GM12873 (cell line): ENCODE measurements around the gene UPP2.

Experiments used
- TF ChIP-seq, protein P1 (sequence below): IDR thresholded peaks from 2 replicates; pipeline ENCODE4 v1.5.1; 2012; ENCODE audit warnings: low read depth, mild to moderate bottlenecking, moderate library complexity, low read length, control low read depth; ENCODE audit not compliant: insufficient read depth; ENCODE audit errors: missing control alignments

UPP2 gene

GRCh38 chr2:158071018-158071417 is 30.7 kb upstream of the UPP2 start:
- TF ChIP-seq, protein P1, sequence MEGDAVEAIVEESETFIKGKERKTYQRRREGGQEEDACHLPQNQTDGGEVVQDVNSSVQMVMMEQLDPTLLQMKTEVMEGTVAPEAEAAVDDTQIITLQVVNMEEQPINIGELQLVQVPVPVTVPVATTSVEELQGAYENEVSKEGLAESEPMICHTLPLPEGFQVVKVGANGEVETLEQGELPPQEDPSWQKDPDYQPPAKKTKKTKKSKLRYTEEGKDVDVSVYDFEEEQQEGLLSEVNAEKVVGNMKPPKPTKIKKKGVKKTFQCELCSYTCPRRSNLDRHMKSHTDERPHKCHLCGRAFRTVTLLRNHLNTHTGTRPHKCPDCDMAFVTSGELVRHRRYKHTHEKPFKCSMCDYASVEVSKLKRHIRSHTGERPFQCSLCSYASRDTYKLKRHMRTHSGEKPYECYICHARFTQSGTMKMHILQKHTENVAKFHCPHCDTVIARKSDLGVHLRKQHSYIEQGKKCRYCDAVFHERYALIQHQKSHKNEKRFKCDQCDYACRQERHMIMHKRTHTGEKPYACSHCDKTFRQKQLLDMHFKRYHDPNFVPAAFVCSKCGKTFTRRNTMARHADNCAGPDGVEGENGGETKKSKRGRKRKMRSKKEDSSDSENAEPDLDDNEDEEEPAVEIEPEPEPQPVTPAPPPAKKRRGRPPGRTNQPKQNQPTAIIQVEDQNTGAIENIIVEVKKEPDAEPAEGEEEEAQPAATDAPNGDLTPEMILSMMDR, result no peak

- TF ChIP-seq, protein P1, result no peak
These were observed 29.3 kb upstream of the UPP2 start for GRCh38 chr2:158072361-158072760.

DNA sequence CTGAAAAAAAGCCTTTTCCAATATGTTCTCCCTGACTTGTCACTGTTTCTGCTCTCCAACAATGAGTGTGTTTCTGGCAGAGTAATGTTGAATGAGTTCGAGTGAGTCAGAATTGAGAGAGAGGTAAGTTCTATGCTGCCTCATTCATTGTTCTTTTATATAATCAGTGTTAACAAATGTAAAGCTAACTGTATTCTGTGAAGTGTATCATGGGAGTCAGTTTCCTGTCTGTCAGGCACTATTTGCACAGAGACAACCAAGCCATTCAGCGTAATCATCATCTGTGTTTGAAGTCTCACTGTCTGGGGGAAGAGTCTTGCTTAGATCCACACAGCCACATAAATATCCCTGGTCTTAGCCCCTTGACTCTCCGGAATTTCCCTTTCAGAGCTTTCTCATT is 22.0 kb upstream of the UPP2 start:
- TF ChIP-seq, protein P1, result no peak

- TF ChIP-seq, protein P1, result no peak
These were observed 13.6 kb upstream of the UPP2 start for GRCh38 chr2:158088093-158088492.

GRCh38 chr2:158089322-158089721 is 12.4 kb upstream of the UPP2 start:
- TF ChIP-seq, protein P1, result no peak

GRCh38 chr2:158091647-158092046 is 10.0 kb upstream of the UPP2 start:
- TF ChIP-seq, protein P1, result no peak

- TF ChIP-seq, protein P1, result no peak
These were observed 7.1 kb upstream of the UPP2 start for GRCh38 chr2:158094487-158095092.
